Esophagus muscularis mucosa (tissue), 4 donors: ENCODE data around the gene SRSF4. TPM values are rescaled to one million over a fixed set of nuclear protein-coding genes. Genes with fewer than 3 reads are reported as not detected.

Experiments used
- DNase-seq: peaks from one replicate; pipeline ENCODE4 v3.0.0-alpha.2; 2017; ENCODE audit errors: extremely low spot score
- H3K27ac ChIP-seq, 4 donors: fragments of 200-600 bp; sonication (generic); replicated peaks in 1 of 4; 1 replicate in 3 of 4; 2 replicates in 1 of 4; pipeline ENCODE4 v1.5.1; 2016 to 2019; ENCODE audit warnings: mild to moderate bottlenecking in 1 of 4
- H3K27me3 ChIP-seq, 4 donors: fragments of 200-600 bp; sonication (generic); one replicate each; pipeline versions ENCODE4 v1.5.1 to v1.6.0; 2016 to 2019
- H3K36me3 ChIP-seq, 4 donors: fragments of 200-600 bp; sonication (generic); one replicate each; pipeline ENCODE4 v1.5.1; 2016 to 2019
- H3K4me1 ChIP-seq, 4 donors: fragments of 200-600 bp; sonication (generic); one replicate each; pipeline ENCODE4 v1.5.1; 2016 to 2019
- H3K4me3 ChIP-seq, 4 donors: fragments of 200-600 bp; sonication (generic); 1 replicate in 2 of 4; 2 replicates in 2 of 4; pipeline ENCODE4 v1.5.1; 2016 to 2019; ENCODE audit warnings: mild to moderate bottlenecking in 4 of 4, moderate library complexity in 1 of 4
- H3K9me3 ChIP-seq, 4 donors: fragments of 200-600 bp; sonication (generic); 1 replicate in 3 of 4; 2 replicates in 1 of 4; pipeline ENCODE4 v1.5.1; 2016 to 2019
- CTCF ChIP-seq, 3 experiments: fragments of 200-600 bp in 2 of 3; fragments of 450-650 bp in 1 of 3; sonication (generic) in 2 of 3; IDR thresholded peaks; one replicate each; pipeline ENCODE4 v1.5.1; 2017 to 2019; ENCODE audit warnings: antibody characterized with exemption in 3 of 3, mild to moderate bottlenecking in 2 of 3, moderate library complexity in 1 of 3
- EP300 ChIP-seq: sonication (generic); formaldehyde crosslinking; IDR thresholded peaks from one replicate; pipeline ENCODE4 v1.6.1; 2017; ENCODE audit warnings: antibody characterized with exemption
- POLR2A ChIP-seq: fragments of 450-650 bp; IDR thresholded peaks from one replicate; pipeline ENCODE4 v1.6.1; 2017; ENCODE audit warnings: antibody characterized with exemption, moderate library complexity, mild to moderate bottlenecking, low read depth
- POLR2AphosphoS5 ChIP-seq, 2 donors: sonication (generic); formaldehyde crosslinking; IDR thresholded peaks; one replicate each; pipeline ENCODE4 v1.6.1; 2017; ENCODE audit warnings: antibody characterized with exemption in 2 of 2
- WGBS: methylation state at CpG from one replicate; pipeline ENCODE4 v1.1.5; 2018; 5-methylcytosine and 5-hydroxymethylcytosine counted together
- intact Hi-C: fragments of 100-400 bp; cut with DNase I; formaldehyde crosslinking; loops from one replicate; pipeline ENCODE4 v1.15.1; 2023
- total RNA-seq, 4 donors: library from RNA; depleted of rRNA; stranded (reverse); fragments of >200 nt; gene quantifications; one replicate each; pipeline versions ENCODE4 v1.1.0 to v1.2.1, GENCODE V29; 2016

Gene SRSF4
- total RNA-seq, 4 donors from 2014 or later, result 90.3 to 113 (median 98.3) TPM

GRCh38 chr1:29211086-29212030, 29.7 kb upstream of the SRSF4 start:
- Histone ChIP-seq H3K36me3 (peaks cover 16 to 86% (median 64%) of the 10 kb centered on the region in 4 donors), H3K4me3 (no peak overlapping the region), H3K4me1 (no peaks in the 10 kb centered on the region), H3K9me3 (no peaks in the 10 kb centered on the region), H3K27me3 (no peaks in the 10 kb centered on the region), H3K27ac (no peak overlapping the region)
- no peak for DNase-seq
- intact Hi-C loops, result no loop called here
- WGBS, result 92% methylated on average over 12 of the region's 12 CpGs
- TF ChIP-seq POLR2A (no peak), CTCF (IDR thresholded peaks at IDR 0.05) (no peak), POLR2AphosphoS5 (IDR thresholded peaks at IDR 0.05) (no peak), EP300 (no peak)

GRCh38 chr1:29210278-29211085, 28.8 kb upstream of the SRSF4 start:
- intact Hi-C loops, result no loop called here
- DNase-seq, result no peak
- H3K36me3 ChIP-seq, result peaks cover 14 to 86% (median 64%) of the 10 kb centered on the region in 4 donors

GRCh38 chr1:29209173-29209572, 27.5 kb upstream of the SRSF4 start:
- Histone ChIP-seq H3K36me3 (peaks cover 9 to 86% (median 64%) of the 10 kb centered on the region in 4 donors), H3K27me3 (no peaks in the 10 kb centered on the region), H3K4me1 (no peaks in the 10 kb centered on the region), H3K27ac (no peak overlapping the region), H3K4me3 (no peak overlapping the region), H3K9me3 (no peaks in the 10 kb centered on the region)
- no peak for DNase-seq
- TF ChIP-seq EP300 (no peak), CTCF (IDR thresholded peaks at IDR 0.05) (no peak), POLR2A (no peak), POLR2AphosphoS5 (IDR thresholded peaks at IDR 0.05) (no peak)
- WGBS, result 84% methylated on average over 5 of the region's 5 CpGs
- intact Hi-C loops, result no loop called here

More at GRCh38 chr1:29210278-29211085, 28.8 kb upstream of the SRSF4 start:
- no peak overlapping the region for H3K4me3 ChIP-seq
- no peaks in the 10 kb centered on the region for H3K27me3 ChIP-seq
- TF ChIP-seq EP300, result no peak
- no peak for TF ChIP-seq POLR2A
- TF ChIP-seq POLR2AphosphoS5 (IDR thresholded peaks at IDR 0.05), result no peak
- TF ChIP-seq CTCF (IDR thresholded peaks at IDR 0.05), result no peak
- H3K27ac ChIP-seq, result no peak overlapping the region
- no peaks in the 10 kb centered on the region for H3K4me1 ChIP-seq
- no peaks in the 10 kb centered on the region for H3K9me3 ChIP-seq
- WGBS, result 73% methylated on average over 7 of the region's 7 CpGs

DNA sequence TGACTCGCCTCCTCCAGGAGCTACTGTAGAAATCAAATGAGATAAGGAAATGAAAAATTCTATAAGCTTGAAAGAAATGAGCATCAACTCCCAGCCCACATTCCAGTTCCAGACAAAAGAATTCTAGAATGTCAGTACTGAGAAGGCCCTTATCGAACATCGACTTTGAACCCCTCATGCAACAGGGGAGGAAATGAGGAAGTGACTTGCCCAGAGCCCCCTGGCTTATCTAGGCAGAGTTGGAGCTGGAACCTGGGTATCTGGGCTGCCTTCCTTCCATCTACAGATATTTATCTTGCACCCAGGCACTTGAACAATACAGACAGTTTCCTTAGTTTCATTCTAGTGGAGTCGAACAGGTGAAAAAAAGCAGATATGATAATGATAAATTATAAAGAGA, 26.7 kb upstream of the SRSF4 start:
- DNase-seq, result no peak
- Histone ChIP-seq H3K27me3 (no peaks in the 10 kb centered on the region), H3K36me3 (peaks cover 9 to 86% (median 65%) of the 10 kb centered on the region in 4 donors), H3K9me3 (no peaks in the 10 kb centered on the region), H3K4me1 (no peaks in the 10 kb centered on the region), H3K4me3 (no peak overlapping the region), H3K27ac (no peak overlapping the region)
- WGBS, result 73% methylated on average over 4 of the region's 4 CpGs
- intact Hi-C loops, result no loop called here
- no peak for TF ChIP-seq CTCF (IDR thresholded peaks at IDR 0.05)
- no peak for TF ChIP-seq POLR2A
- TF ChIP-seq EP300, result no peak
- TF ChIP-seq POLR2AphosphoS5 (IDR thresholded peaks at IDR 0.05), result no peak
